ENCODE results near the gene PLRG1.

GRCh38 chr4:154562697-154563254, 12.6 kb upstream of the PLRG1 start, which contains the start of gene FGB:
- TF ChIP-seq EZH2phosphoT487 (IDR thresholded peaks at IDR 0.05; ENCODE audit: borderline replicate concordance, low read length) (no peak), CTCF (IDR thresholded peaks at IDR 0.05; ENCODE audit: low read depth, low read length, poor library complexity, severe bottlenecking) (no peak)
